Middle frontal gyrus (tissue), 1 donor: ENCODE measurements around the gene SEMA4F.

Experiments
- DNase-seq: peaks from one replicate; pipeline ENCODE4 v3.0.0-alpha.2; 2015; ENCODE audit warnings: low spot score; ENCODE audit errors: extremely low spot score

Gene SEMA4F

GRCh38 chr2:74658516-74658915 is 4.5 kb downstream of the SEMA4F start:
- no peak for DNase-seq

- no peak for DNase-seq
Measured at GRCh38 chr2:74659462-74659861, 5.4 kb downstream of the SEMA4F start.

- DNase-seq = peak; percentile 14
Measured at GRCh38 chr2:74668087-74668486, 14.0 kb downstream of the SEMA4F start.

GRCh38 chr2:74670263-74670662 is 16.2 kb downstream of the SEMA4F start:
- no peak for DNase-seq

GRCh38 chr2:74671479-74671878 is 17.4 kb downstream of the SEMA4F start:
- DNase-seq = no peak

GRCh38 chr2:74673826-74674528 is 19.9 kb downstream of the SEMA4F start:
- no peak for DNase-seq

GRCh38 chr2:74675090-74675489 is 21.0 kb downstream of the SEMA4F start:
- no peak for DNase-seq

- DNase-seq = no peak
Measured at GRCh38 chr2:74676331-74676730, 22.3 kb downstream of the SEMA4F start.

GRCh38 chr2:74679615-74680014 is 25.6 kb downstream of the SEMA4F start:
- no peak for DNase-seq

- DNase-seq = no peak
Measured at GRCh38 chr2:74682501-74682900, 28.5 kb downstream of the SEMA4F start.

- no peak for DNase-seq
Measured at GRCh38 chr2:74685408-74685807, 31.4 kb downstream of the SEMA4F start.

- DNase-seq = no peak
Measured at GRCh38 chr2:74688881-74689280, 34.8 kb downstream of the SEMA4F start.

GRCh38 chr2:74689671-74690070 is 35.6 kb downstream of the SEMA4F start:
- DNase-seq = no peak

- DNase-seq = peak; percentile 21
Measured at GRCh38 chr2:74690571-74690970, 36.5 kb downstream of the SEMA4F start.

GRCh38 chr2:74691929-74692328 is 37.9 kb downstream of the SEMA4F start:
- DNase-seq = no peak

GRCh38 chr2:74693213-74693612 is 39.2 kb downstream of the SEMA4F start:
- no peak for DNase-seq

- DNase-seq = no peak
Measured at GRCh38 chr2:74693668-74694067, 39.6 kb downstream of the SEMA4F start.

GRCh38 chr2:74694281-74694680 is 40.2 kb downstream of the SEMA4F start:
- no peak for DNase-seq

GRCh38 chr2:74695663-74696062 is 41.6 kb downstream of the SEMA4F start:
- no peak for DNase-seq

GRCh38 chr2:74696829-74697228 is 42.8 kb downstream of the SEMA4F start:
- DNase-seq = no peak

- no peak for DNase-seq
Measured at GRCh38 chr2:74700643-74701372, 46.8 kb downstream of the SEMA4F start.

- no peak for DNase-seq
Measured at GRCh38 chr2:74702001-74702715, 48.1 kb downstream of the SEMA4F start.
